Esophagus (tissue), 2 donors: ENCODE results near the gene NFIB. TPM values are rescaled to one million over a fixed set of nuclear protein-coding genes. Genes with fewer than 3 reads are reported as not detected.
A peak's percentile ranks its signal among the peaks of the same experiment; 100 is the strongest.

Experiments used
- H3K27ac ChIP-seq, 2 donors: one replicate each; pipeline ENCODE4 v1.5.1; 2013; ENCODE audit warnings: low read depth in 2 of 2, mild to moderate bottlenecking in 2 of 2, inconsistent platforms in 1 of 2, low read length in 1 of 2, moderate library complexity in 1 of 2
- H3K27me3 ChIP-seq, 2 donors: one replicate each; pipeline ENCODE4 v1.6.1; 2013; ENCODE audit warnings: low read length in 2 of 2, control low read depth in 1 of 2, mild to moderate bottlenecking in 1 of 2; ENCODE audit not compliant: insufficient read depth in 2 of 2, control insufficient read depth in 1 of 2
- H3K36me3 ChIP-seq, 2 donors: one replicate each; pipeline ENCODE4 v1.6.1; 2013; ENCODE audit warnings: low read length in 1 of 2; ENCODE audit not compliant: control insufficient read depth in 2 of 2, insufficient read depth in 2 of 2
- H3K4me1 ChIP-seq, 2 donors: one replicate each; pipeline ENCODE4 v1.6.1; 2013; ENCODE audit warnings: low read length in 1 of 2; ENCODE audit not compliant: control insufficient read depth in 2 of 2, insufficient read depth in 2 of 2
- H3K4me3 ChIP-seq, 2 donors: one replicate each; pipeline ENCODE4 v1.5.1; 2013; ENCODE audit warnings: low read length in 2 of 2, mild to moderate bottlenecking in 2 of 2, low read depth in 1 of 2, moderate library complexity in 1 of 2
- H3K9me3 ChIP-seq, 2 donors: one replicate each; pipeline ENCODE4 v1.6.1; 2013; ENCODE audit warnings: mild to moderate bottlenecking in 2 of 2, low read depth in 1 of 2, low read length in 1 of 2, moderate library complexity in 1 of 2; ENCODE audit not compliant: control insufficient read depth in 2 of 2, insufficient read depth in 1 of 2
- WGBS, 2 donors: extraction: QIAGEN DNeasy Blood & Tissue Kit; methylation state at CpG; one replicate each; pipeline ENCODE4 v1.1.7; 2013; 5-methylcytosine and 5-hydroxymethylcytosine counted together
- polyA plus RNA-seq, 2 donors: library from polyadenylated mRNA; stranded (reverse); fragments of 200-250 nt; gene quantifications; one replicate each; pipeline ENCODE4 v1.2.3, GENCODE V29; 2013
- donor health status: healthy with polysubstance abuse.
- donor health status: Bipolar disorder and iron deficiency.

The NFIB gene
- polyA plus RNA-seq, 2 donors: 4.0 to 6.6 TPM

- Histone ChIP-seq H3K36me3 (no peaks in the 10 kb centered on the region), H3K4me1 (no peaks in the 10 kb centered on the region), H3K9me3 (no peaks in the 10 kb centered on the region), H3K4me3 (peak overlapping the region; percentile 85 to 86), H3K27me3 (no peaks in the 10 kb centered on the region), H3K27ac (peak overlapping the region; percentile 95 to 98)
- WGBS, 2 donors: 0 to 1% methylated on average over 21 of the region's 21 CpGs
These were observed 535 bp upstream of the NFIB start for GRCh38 chr9:14314424-14314928.

- WGBS, 2 donors: 1% methylated on average over 33 of the region's 33 CpGs
- no peaks in the 10 kb centered on the region for H3K9me3 ChIP-seq
- H3K36me3 ChIP-seq: no peaks in the 10 kb centered on the region
- peak overlapping the region; percentile 85 to 86 for H3K4me3 ChIP-seq
- no peaks in the 10 kb centered on the region for H3K27me3 ChIP-seq
- peak overlapping the region; percentile 94 to 98 for H3K27ac ChIP-seq
- no peaks in the 10 kb centered on the region for H3K4me1 ChIP-seq
These were observed 482 bp downstream of the NFIB start for GRCh38 chr9:14313378-14313940.

- Histone ChIP-seq H3K36me3 (no peaks in the 10 kb centered on the region), H3K9me3 (no peaks in the 10 kb centered on the region), H3K27ac (peak overlapping the region; percentile 94 to 98), H3K27me3 (no peaks in the 10 kb centered on the region), H3K4me1 (no peaks in the 10 kb centered on the region), H3K4me3 (peak overlapping the region; percentile 85 to 86)
- 3% methylated on average over 56 of the region's 56 CpGs for WGBS, 2 donors
These were observed 1.1 kb downstream of the NFIB start for GRCh38 chr9:14312719-14313377.

DNA sequence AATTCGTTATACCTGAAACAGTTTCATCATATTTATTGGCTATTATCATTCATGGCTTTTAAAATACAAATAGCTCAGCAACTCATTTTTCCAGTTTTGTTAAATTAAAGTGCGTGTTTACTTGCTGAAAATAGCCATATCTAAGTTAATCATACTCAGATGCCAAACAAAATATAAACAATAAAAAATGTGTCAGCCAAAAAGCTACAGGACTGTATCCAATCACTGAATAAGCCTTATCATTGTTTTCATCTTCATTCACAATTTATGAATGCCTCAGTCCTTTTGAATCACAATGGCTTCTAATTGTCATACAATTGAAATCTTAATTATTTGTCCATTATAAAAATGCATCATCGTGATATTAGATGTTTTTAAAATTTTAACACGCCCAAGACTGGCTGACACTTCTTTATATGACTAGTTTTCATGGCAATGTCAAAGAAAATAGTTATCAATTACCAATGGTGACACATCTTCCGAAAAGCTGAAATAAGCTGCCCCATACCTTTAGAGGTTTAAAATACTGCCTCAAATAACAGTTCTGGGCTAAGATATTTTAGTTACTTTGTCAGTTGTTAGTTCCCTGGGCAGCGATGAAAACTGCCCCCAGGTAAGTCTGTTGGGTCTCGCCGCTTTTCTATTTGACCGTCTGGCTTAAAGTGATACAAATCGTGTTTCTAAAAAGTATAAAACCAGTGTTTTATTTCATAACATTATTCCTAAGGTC, 1.8 kb downstream of the NFIB start:
- Histone ChIP-seq H3K4me3 (peak overlapping the region in 1 of 2 donors; percentile 85), H3K9me3 (no peaks in the 10 kb centered on the region), H3K36me3 (no peaks in the 10 kb centered on the region), H3K27me3 (no peaks in the 10 kb centered on the region), H3K27ac (peak overlapping the region; percentile 9 to 98), H3K4me1 (no peaks in the 10 kb centered on the region)
- 11 to 14% methylated on average over 10 of the region's 10 CpGs for WGBS, 2 donors

- peak overlapping the region in 1 of 2 donors; percentile 85 for H3K4me3 ChIP-seq
These were observed 2.6 kb downstream of the NFIB start for GRCh38 chr9:14311171-14311949.

DNA sequence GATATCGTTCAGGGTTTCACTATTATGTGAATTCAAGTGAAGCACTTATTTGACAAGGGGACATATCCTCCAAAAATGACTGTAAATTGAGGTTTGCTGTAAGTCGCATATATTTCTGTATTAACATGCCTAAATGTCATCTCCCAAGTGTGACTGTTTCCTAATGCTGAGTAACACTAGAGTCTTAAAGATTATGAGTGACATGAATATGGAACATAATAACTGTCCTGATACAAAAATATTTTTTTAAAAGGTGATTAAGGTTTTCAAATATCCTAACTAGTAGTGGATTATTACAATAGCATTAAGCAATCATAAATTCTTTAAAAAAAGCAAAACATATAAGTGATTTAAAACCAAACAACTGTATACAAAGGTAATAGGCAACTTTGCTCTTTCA, 3.6 kb downstream of the NFIB start:
- H3K36me3 ChIP-seq: peaks cover 0 to 5% of the 10 kb centered on the region in 2 donors
- WGBS, 2 donors: 15 to 22% methylated on average over 2 of the region's 2 CpGs
- no peak overlapping the region for H3K27ac ChIP-seq
- no peaks in the 10 kb centered on the region for H3K9me3 ChIP-seq
- no peaks in the 10 kb centered on the region for H3K4me1 ChIP-seq
- H3K4me3 ChIP-seq: peak overlapping the region in 1 of 2 donors; percentile 16
- no peaks in the 10 kb centered on the region for H3K27me3 ChIP-seq

More at GRCh38 chr9:14311171-14311949, 2.6 kb downstream of the NFIB start:
- H3K9me3 ChIP-seq: no peaks in the 10 kb centered on the region
- no peak overlapping the region for H3K27ac ChIP-seq
- WGBS, 2 donors: 19 to 25% methylated on average over 2 of the region's 2 CpGs
- H3K27me3 ChIP-seq: no peaks in the 10 kb centered on the region
- H3K4me1 ChIP-seq: no peaks in the 10 kb centered on the region
- peaks cover 0 to 5% of the 10 kb centered on the region in 2 donors for H3K36me3 ChIP-seq

GRCh38 chr9:14309403-14309802, 4.5 kb downstream of the NFIB start:
- Histone ChIP-seq H3K27ac (peak overlapping the region; percentile 47 to 61), H3K36me3 (peaks cover 0 to 5% of the 10 kb centered on the region in 2 donors), H3K27me3 (no peaks in the 10 kb centered on the region), H3K9me3 (no peaks in the 10 kb centered on the region), H3K4me3 (peak overlapping the region in 1 of 2 donors; percentile 7), H3K4me1 (no peaks in the 10 kb centered on the region)
- 5 to 8% methylated on average over 2 of the region's 2 CpGs for WGBS, 2 donors

DNA sequence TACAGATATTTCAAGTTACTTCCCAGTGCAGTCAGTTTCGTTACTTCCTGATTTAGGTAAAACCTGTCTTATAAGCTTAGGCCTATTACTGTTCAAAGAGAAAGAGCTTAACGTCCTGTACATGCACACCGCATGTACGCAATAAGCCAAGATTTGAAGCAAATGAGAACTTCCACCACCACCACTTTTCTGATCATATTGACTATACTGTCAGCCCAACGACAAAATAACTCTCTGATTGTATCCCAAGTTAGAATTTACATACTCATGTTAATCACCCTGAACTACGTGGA, 5.1 kb downstream of the NFIB start:
- Histone ChIP-seq H3K27ac (no peak overlapping the region), H3K4me1 (no peaks in the 10 kb centered on the region)

More for the DNA sequence above, 5.1 kb downstream of the NFIB start:
- H3K4me3 ChIP-seq: no peak overlapping the region
- H3K36me3 ChIP-seq: peaks cover 0 to 5% of the 10 kb centered on the region in 2 donors
- no peaks in the 10 kb centered on the region for H3K27me3 ChIP-seq
- H3K9me3 ChIP-seq: no peaks in the 10 kb centered on the region
- 23 to 28% methylated on average over 6 of the region's 6 CpGs for WGBS, 2 donors
